GM21717 (cell line): ENCODE data around the gene VEPH1.

Source experiments
- ATAC-seq: cut with Tn5 transposase; IDR thresholded peaks from one replicate; pipeline ENCODE4 v1.9.1; 2021; ENCODE audit warnings: mild to moderate bottlenecking, moderate library complexity; ENCODE audit not compliant: unreplicated experiment

VEPH1 gene

GRCh38 chr3:157275832-157276231 lies 227.4 kb downstream of the VEPH1 start:
- no peak for ATAC-seq

DNA sequence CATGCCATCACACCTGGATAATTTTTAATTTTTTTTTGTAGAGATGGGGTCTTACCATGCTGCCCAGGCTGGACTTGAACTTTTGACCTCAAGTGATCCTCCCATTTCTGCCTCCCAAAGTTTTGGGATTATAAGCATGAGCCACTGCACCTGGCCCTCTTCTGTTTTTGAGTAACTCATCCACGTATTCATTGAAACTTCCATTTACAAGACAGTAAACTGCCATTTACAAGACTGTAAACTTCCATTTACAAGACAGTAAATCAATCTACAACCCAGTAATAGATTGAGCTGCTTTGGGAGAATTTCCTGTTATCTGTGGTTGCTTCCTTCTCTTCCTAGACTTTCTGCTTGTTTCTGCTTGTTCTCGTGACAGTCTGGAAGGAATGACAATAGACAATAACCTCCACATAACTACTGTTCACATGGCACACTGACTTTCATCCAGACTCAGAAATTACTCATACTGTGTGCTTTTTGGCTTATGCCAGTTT lies 228.5 kb downstream of the VEPH1 start:
- no peak for ATAC-seq

GRCh38 chr3:157271283-157271882 lies 231.8 kb downstream of the VEPH1 start:
- ATAC-seq = no peak

DNA sequence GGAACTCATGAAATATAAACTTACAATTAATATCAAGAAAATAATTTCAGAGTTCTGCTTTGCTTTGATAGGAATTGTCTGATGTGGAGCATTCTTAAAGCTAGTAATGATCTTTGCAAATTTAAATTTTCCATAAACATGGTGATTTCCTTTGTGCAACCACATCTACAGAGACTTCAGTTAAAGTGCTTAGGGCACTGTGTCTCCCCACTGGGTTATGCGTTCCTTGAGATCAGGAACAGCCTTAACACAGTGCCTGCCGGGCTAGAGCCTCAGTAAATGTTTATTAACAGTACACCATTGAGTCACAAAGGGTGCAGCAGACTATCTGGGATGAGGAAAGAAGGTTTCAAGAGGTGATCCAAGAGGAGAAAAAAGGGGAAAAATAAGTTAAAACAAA lies 235.2 kb downstream of the VEPH1 start:
- ATAC-seq = no peak

DNA sequence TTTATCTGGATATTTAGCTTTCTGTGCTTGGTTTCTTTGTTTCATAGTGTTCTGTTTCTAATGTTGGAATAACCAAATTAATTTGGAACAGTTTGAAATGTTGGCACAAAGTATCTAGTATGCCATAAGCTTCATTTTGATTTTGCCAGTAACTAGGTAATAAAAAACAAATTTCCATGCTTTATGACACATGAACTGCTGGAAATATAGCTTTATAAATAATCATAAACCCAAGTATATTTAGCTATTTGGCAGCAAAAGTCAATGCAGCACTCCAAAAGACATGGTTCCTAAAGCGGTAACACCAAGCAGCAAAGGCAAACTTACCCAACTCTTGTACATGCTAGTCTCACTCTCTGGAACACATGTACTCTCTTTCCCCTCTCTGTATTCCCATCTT lies 237.3 kb downstream of the VEPH1 start:
- ATAC-seq = no peak

DNA sequence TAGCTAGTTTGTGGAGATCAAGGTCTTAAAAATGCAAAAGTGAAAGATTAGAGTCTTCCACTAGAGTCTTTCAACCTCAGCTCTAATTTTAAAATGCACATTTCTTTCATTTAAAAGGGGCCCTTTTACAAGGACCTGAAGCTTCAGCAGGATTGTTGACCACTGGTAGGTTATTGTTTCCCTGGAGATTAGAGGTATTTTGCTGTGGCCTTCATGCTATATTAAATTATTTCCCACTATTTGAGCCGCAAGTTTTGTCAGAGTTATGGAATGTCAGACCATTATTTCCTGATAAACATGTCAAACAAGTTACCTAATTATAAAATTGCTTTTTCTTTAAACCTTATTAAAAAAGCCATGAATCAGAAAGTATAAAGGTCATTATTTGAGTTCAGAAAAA lies 240.2 kb downstream of the VEPH1 start:
- ATAC-seq = no peak

DNA sequence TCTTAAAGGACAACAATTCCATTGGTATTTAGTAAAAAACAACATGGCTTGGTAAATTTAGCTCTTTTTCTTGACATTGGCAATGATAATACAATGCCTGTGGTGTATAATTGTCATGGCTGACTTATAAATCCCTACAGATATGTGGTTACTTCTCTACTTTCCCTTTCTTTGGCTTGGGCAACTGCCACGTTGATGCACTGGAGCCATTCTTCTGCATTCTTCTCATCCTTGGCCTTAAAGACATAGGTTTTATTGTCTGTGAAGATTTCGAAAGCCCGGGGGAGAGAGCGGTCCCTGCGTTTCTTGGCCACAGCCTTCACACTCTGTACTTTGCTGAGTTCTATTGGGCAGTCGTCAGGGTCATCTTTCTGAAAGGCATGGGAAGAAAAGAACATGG lies 242.2 kb downstream of the VEPH1 start:
- ATAC-seq = no peak

DNA sequence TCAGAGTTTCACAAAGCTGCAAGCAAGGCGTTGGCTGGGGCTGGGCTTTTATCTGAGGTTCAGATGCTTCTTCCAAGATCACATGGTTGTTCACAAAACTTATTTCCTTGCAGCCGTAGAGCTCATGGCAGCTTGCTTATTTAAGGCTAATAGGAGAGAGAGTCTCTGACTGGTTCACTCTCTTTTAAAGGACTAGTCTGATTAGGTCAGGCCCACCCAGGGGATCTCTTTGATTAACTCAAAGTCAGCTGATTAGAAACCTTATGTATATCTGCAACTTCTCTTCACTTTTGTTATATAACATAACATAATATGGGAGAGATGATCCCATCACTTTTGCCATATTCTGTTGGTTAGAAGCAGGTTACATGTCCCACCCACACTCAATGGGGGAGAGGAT lies 243.4 kb downstream of the VEPH1 start:
- no peak for ATAC-seq

DNA sequence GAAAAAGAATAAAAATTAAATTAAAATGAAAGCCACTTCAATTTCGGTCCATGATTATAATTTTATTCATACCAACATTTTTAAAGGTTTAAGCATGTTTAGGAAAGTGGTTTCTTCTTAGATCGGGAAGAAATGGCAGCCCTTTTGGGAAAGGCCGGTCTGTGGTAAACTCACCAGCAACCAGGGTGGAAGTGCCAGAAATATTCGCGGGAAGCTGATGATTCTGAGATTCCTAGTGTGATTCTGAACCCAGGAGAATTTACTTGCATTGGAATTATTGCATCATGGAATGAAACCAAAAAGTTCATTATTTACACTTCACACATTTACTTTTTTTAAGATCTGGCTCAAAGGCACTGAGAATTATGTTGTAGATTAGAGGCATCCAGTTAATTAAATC lies 246.1 kb downstream of the VEPH1 start:
- no peak for ATAC-seq

GRCh38 chr3:157255797-157256196 lies 247.4 kb downstream of the VEPH1 start:
- no peak for ATAC-seq

DNA sequence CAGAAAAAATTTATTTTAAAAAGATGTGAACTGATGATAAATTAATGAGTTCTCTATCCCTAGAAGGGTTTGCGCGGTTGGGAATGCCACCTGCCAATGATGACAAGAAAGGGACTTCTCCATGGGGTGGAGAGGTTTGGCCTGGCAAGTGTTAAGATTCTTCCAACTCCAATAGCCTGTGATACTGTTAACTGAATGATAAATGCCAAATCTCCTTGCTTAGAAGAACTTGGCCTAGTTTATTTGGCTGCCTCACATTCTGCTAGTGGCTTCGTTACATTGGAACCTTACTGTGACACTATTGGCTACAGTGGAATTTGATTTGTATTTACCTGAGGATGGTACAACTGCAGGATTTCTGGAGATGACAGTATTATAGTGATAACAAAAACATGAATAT lies 251.5 kb downstream of the VEPH1 start:
- ATAC-seq = no peak

DNA sequence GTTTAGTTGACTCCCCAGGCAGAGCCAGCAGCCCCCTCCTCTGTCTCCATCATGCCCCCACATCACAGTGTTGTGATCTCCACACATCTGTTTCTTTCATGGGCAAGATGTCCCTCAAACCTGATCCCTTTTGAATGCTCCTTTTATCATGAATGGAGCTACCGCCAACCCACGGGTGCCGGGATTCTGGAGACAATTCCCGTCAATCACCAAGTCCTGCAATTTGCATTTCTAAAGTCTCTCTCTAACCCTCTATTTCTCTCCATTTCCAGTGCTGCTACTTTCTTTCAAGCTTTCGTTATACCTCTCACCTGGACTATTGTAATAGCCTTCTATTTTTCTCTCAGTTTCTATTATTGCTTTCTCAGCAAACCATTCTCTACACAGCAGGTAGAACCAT lies 253.6 kb downstream of the VEPH1 start:
- no peak for ATAC-seq

GRCh38 chr3:157248590-157249422 lies 254.4 kb downstream of the VEPH1 start:
- ATAC-seq = no peak

DNA sequence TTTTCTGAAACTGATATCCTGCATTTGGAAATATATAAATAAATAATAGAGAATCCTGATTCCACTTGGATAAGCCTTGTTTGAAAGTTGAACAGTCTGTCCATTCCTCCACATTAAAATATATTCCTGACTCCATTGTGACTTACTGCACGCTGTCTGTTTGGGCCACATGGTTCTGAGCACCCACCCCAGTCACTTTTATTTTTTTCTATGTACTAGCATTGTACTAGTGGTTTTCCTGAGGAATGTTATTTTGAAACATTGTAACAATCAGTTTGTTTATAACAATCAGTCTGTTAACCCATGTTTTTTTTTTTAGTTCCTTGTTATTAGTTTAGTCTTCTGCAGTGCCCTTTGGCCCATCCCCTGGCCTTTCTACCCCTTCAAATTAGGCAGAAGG lies 255.8 kb downstream of the VEPH1 start:
- no peak for ATAC-seq

DNA sequence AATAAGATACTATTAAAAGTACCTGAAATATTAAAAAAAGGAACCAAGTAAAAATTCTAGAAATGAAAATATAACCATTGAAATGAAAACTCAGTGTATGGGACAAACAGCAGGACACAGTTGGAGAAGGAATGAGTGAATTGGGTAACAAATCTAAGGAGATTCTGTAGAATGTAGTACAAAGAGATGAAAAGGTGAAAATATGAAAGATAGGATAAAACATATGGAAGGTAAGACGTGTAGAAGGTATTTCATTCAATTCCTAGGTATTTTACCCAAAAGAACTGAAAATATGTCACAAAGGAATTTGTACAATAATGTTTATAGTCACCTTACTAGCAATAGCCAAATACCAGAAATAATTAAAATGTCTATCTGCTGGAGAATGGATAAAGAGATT lies 260.4 kb downstream of the VEPH1 start:
- no peak for ATAC-seq

- ATAC-seq = no peak
These were observed 261.6 kb downstream of the VEPH1 start for GRCh38 chr3:157241599-157241998.

GRCh38 chr3:157240408-157240807 lies 262.8 kb downstream of the VEPH1 start:
- ATAC-seq = no peak

DNA sequence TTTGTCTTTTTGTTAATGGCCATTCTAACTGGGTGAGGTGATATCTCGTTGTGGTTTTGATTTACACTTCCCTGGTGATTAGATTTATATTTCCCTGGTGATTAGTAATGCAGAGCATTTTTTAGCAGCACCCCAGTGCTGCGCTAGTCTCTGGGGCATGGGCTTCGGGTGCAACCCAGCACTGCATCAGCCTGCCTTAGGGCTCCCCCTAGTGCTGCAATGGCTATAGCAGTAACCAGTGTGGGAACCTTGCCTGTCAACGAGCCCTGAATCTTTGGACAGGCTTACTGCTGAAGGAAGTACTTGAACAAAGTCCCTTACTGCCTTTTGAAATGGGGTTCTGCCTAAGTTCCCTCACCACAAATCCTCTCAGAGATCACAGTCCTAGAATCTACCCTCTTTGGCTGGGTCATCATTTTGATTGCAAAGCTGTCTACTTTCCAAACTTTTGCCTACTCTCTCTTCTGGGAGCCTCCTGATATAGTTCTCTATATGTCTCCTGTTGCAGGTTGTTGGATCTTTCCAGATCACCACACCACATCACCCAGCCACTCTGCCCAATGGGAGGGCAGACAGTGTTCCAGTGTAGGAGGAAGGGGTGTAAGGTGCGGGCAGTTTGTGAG lies 264.0 kb downstream of the VEPH1 start:
- ATAC-seq = peak; percentile 99

GRCh38 chr3:157238457-157238856 lies 264.8 kb downstream of the VEPH1 start:
- ATAC-seq = no peak

DNA sequence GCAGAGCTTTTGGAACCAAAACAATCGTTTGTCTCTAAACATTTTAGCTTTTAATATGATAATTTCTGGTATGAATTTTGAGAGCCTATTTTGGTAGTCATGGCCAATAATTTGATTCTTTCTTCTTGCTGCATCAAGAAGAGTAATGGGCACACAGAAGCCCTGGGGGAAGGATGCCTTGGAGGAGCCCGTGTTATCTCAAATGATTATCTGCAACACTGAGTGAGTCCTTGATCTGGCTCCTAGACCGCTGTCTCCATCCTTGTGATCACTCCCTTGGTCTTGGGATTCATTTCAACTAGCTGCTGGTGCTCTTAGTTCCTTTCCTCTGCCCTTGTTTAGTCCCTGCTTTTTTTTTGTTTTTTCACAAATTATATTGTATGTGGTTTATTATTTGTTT lies 265.3 kb downstream of the VEPH1 start:
- ATAC-seq = no peak

DNA sequence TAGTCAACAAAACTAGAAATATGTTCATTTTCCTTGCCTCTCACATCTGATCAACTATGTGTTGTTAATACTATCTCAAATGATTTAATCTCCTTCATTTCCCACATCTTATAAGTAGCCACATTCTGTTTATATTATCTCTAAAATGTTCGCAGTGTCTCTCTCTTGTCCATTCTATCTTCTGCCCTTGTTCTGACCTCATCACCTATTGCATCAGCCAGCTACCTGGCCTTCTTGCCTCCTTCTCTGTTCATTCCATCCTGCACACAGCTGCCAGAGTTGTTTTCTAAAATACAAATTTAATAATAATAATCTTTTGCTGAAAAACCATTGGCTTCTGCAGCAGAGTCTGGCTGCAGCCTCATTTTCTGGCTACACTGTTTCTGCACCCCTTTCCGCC lies 267.9 kb downstream of the VEPH1 start:
- no peak for ATAC-seq

- ATAC-seq = no peak
These were observed 269.3 kb downstream of the VEPH1 start for GRCh38 chr3:157233923-157234322.
